ENCODE results near the gene DYNC2H1.

DYNC2H1 gene

GRCh38 chr11:103079833-103080232 is 29.4 kb upstream of the DYNC2H1 start:
- Histone ChIP-seq H3K27me3 (ENCODE audit: control insufficient read depth, insufficient read depth, low read length) (no peaks in the 10 kb centered on the region), H3K79me2 (no peaks in the 10 kb centered on the region), H3K27ac (no peak overlapping the region), H2AFZ (no peak overlapping the region), H3K4me2 (ENCODE audit: low read length) (no peak overlapping the region), H3K9ac (no peak overlapping the region), H3K4me3 (ENCODE audit: low read depth, low read length) (no peak overlapping the region), H3K9me3 (ENCODE audit: control insufficient read depth, low read length) (no peaks in the 10 kb centered on the region), H3K4me1 (no peaks in the 10 kb centered on the region), H3K36me3 (ENCODE audit: control insufficient read depth, insufficient read depth, low read length) (no peaks in the 10 kb centered on the region)
- no peak for TF ChIP-seq CTCF (IDR thresholded peaks at IDR 0.05)

GRCh38 chr11:103085758-103086365 is 23.4 kb upstream of the DYNC2H1 start:
- H3K27me3 ChIP-seq (ENCODE audit: control insufficient read depth, insufficient read depth, low read length): no peaks in the 10 kb centered on the region
- no peak overlapping the region for H3K9ac ChIP-seq
- no peak overlapping the region for H3K4me2 ChIP-seq (ENCODE audit: low read length)
- no peaks in the 10 kb centered on the region for H3K9me3 ChIP-seq (ENCODE audit: control insufficient read depth, low read length)
- no peak overlapping the region for H2AFZ ChIP-seq
- H3K4me3 ChIP-seq (ENCODE audit: low read depth, low read length): no peak overlapping the region
- peaks cover 3% of the 10 kb centered on the region for H3K4me1 ChIP-seq
- peaks cover 7% of the 10 kb centered on the region for H3K79me2 ChIP-seq
- H3K36me3 ChIP-seq (ENCODE audit: control insufficient read depth, insufficient read depth, low read length): no peaks in the 10 kb centered on the region
- no peak for TF ChIP-seq CTCF (IDR thresholded peaks at IDR 0.05)
- H3K27ac ChIP-seq: no peak overlapping the region

- Histone ChIP-seq H3K4me2 (ENCODE audit: low read length) (no peak overlapping the region), H3K4me1 (peaks cover 3% of the 10 kb centered on the region), H3K27ac (no peak overlapping the region), H3K9ac (no peak overlapping the region), H3K9me3 (ENCODE audit: control insufficient read depth, low read length) (no peaks in the 10 kb centered on the region), H3K4me3 (ENCODE audit: low read depth, low read length) (no peak overlapping the region), H3K27me3 (ENCODE audit: control insufficient read depth, insufficient read depth, low read length) (no peaks in the 10 kb centered on the region), H2AFZ (no peak overlapping the region), H3K36me3 (ENCODE audit: control insufficient read depth, insufficient read depth, low read length) (no peaks in the 10 kb centered on the region), H3K79me2 (peaks cover 9% of the 10 kb centered on the region)
- TF ChIP-seq CTCF (IDR thresholded peaks at IDR 0.05): no peak
These were observed 22.8 kb upstream of the DYNC2H1 start for GRCh38 chr11:103086461-103086860.

GRCh38 chr11:103091064-103091800 is 18.0 kb upstream of the DYNC2H1 start:
- Histone ChIP-seq H3K4me1 (peaks cover 3% of the 10 kb centered on the region), H3K27me3 (ENCODE audit: control insufficient read depth, insufficient read depth, low read length) (no peaks in the 10 kb centered on the region), H3K4me3 (ENCODE audit: low read depth, low read length) (peak overlapping the region; percentile 88), H3K79me2 (peaks cover 9% of the 10 kb centered on the region), H3K9ac (peak overlapping the region; percentile 61), H3K36me3 (ENCODE audit: control insufficient read depth, insufficient read depth, low read length) (no peaks in the 10 kb centered on the region), H3K9me3 (ENCODE audit: control insufficient read depth, low read length) (no peaks in the 10 kb centered on the region), H3K4me2 (ENCODE audit: low read length) (peak overlapping the region; percentile 64), H2AFZ (peak overlapping the region; percentile 73), H3K27ac (peak overlapping the region; percentile 72)
- no peak for TF ChIP-seq CTCF (IDR thresholded peaks at IDR 0.05)

Measured in parathyroid adenoma (tissue), 2 donors.